HepG2 (cell line): Measurements from ENCODE around the gene CPT1B. TPM values are rescaled to one million over a fixed set of nuclear protein-coding genes. Genes with fewer than 3 reads are reported as not detected.
A peak's percentile ranks its signal among the peaks of the same experiment; 100 is the strongest.

Experiments used
- ARNTL ChIP-seq: sonication (generic); formaldehyde crosslinking; IDR thresholded peaks from 2 replicates; pipeline ENCODE4 v1.4.0; 2020; ENCODE audit warnings: mild to moderate bottlenecking, missing genetic modification reagents
- ELF4 ChIP-seq: sonication (generic); formaldehyde crosslinking; IDR thresholded peaks from 2 replicates; pipeline ENCODE4 v1.5.0; 2020; ENCODE audit warnings: missing genetic modification reagents, mild to moderate bottlenecking, moderate library complexity, borderline replicate concordance
- ERF ChIP-seq: IDR thresholded peaks from 2 replicates; pipeline ENCODE4 v1.6.1; 2018; ENCODE audit warnings: missing biosample characterization, missing genetic modification reagents
- GATAD2A ChIP-seq: IDR thresholded peaks from 2 replicates; pipeline ENCODE4 v1.6.1; 2016
- HOMEZ ChIP-seq: IDR thresholded peaks from 2 replicates; pipeline ENCODE4 v1.6.1; 2016; ENCODE audit warnings: low read depth
- KLF6 ChIP-seq: IDR thresholded peaks from 2 replicates; pipeline ENCODE4 v1.8.0; 2016; ENCODE audit warnings: missing biosample characterization, missing genetic modification reagents
- KLF9 ChIP-seq: IDR thresholded peaks from 2 replicates; pipeline ENCODE4 v1.6.1; 2016; ENCODE audit warnings: low read depth
- MED1 ChIP-seq: sonication (generic); formaldehyde crosslinking; IDR thresholded peaks from 2 replicates; pipeline ENCODE4 v1.4.0; 2020; ENCODE audit warnings: missing genetic modification reagents
- NR2F6 ChIP-seq, 2 experiments: IDR thresholded peaks; 2 replicates each; pipeline ENCODE4 v1.6.1; 2016; ENCODE audit warnings: antibody characterized with exemption in 1 of 2, mild to moderate bottlenecking in 1 of 2
- PRDM15 ChIP-seq: sonication (generic); formaldehyde crosslinking; IDR thresholded peaks from 2 replicates; pipeline ENCODE4 v1.4.0; 2020; ENCODE audit warnings: missing genetic modification reagents
- SOX6 ChIP-seq, 2 experiments: fragments of 450-650 bp in 1 of 2; sonication (generic) in 1 of 2; formaldehyde crosslinking in 1 of 2; IDR thresholded peaks; 2 replicates each; pipeline versions ENCODE4 v1.4.0 to v1.6.1; 2017 to 2020; ENCODE audit warnings: antibody characterized with exemption in 1 of 2, mild to moderate bottlenecking in 1 of 2, missing genetic modification reagents in 1 of 2
- TEAD3 ChIP-seq: optimal IDR thresholded peaks from 2 replicates; pipeline ENCODE3; 2016; ENCODE audit warnings: borderline replicate concordance
- YEATS2 ChIP-seq: sonication (generic); formaldehyde crosslinking; IDR thresholded peaks from 2 replicates; pipeline ENCODE4 v1.4.0; 2020; ENCODE audit warnings: missing genetic modification reagents, borderline replicate concordance
- ZBTB20 ChIP-seq: sonication (generic); formaldehyde crosslinking; IDR thresholded peaks from 2 replicates; pipeline ENCODE4 v1.8.1; 2023; ENCODE audit warnings: missing genetic modification reagents, low read depth, mild to moderate bottlenecking, borderline replicate concordance
- ZBTB33 ChIP-seq: sonication (generic); formaldehyde crosslinking; IDR thresholded peaks from 2 replicates; pipeline ENCODE4 v1.4.0; 2020; ENCODE audit warnings: missing genetic modification reagents
- ZFP36L1 ChIP-seq: sonication (generic); formaldehyde crosslinking; IDR thresholded peaks from 2 replicates; pipeline ENCODE4 v1.8.0; 2022; ENCODE audit warnings: mild to moderate bottlenecking, missing genetic modification reagents, moderate library complexity
- ZFX ChIP-seq: sonication (generic); formaldehyde crosslinking; IDR thresholded peaks from 2 replicates; pipeline ENCODE4 v1.4.0; 2020; ENCODE audit warnings: mild to moderate bottlenecking, low read depth, missing genetic modification reagents, moderate library complexity
- ZNF281 ChIP-seq: sonication (generic); formaldehyde crosslinking; IDR thresholded peaks from 2 replicates; pipeline ENCODE4 v1.4.0; 2020; ENCODE audit warnings: missing genetic modification reagents, borderline replicate concordance
- ZNF761 ChIP-seq: sonication (generic); formaldehyde crosslinking; conservative IDR thresholded peaks from 2 replicates; pipeline ENCODE4 v1.4.0; 2020; ENCODE audit warnings: mild to moderate bottlenecking, missing genetic modification reagents
- polyA plus RNA-seq, 8 experiments: library from polyadenylated mRNA; depleted of rRNA in 3 of 8; stranded (reverse) in 7 of 8; unstranded in 1 of 8; fragments of >200 nt; fragmentation: Illumina TruSeq in 4 of 8; extraction: Trizol in 4 of 8; gene quantifications; 2 replicates each; pipeline versions ENCODE4 v1.2.1 to v1.2.3, GENCODE V29; 2011 to 2016; ENCODE audit warnings: low read depth in 4 of 8, missing spikeins in 1 of 8, mixed read lengths in 1 of 8; ENCODE audit not compliant: insufficient read depth in 1 of 8
- total RNA-seq, 5 experiments: library from RNA; depleted of rRNA; stranded (reverse); fragments of >200 nt; fragmentation: Illumina TruSeq; extraction: Trizol; gene quantifications; 2 replicates each; pipeline ENCODE4 v1.2.3, GENCODE V29; 2016; ENCODE audit warnings: low read depth in 1 of 5

Gene CPT1B
- total and polyA plus RNA-seq, 2 of the 13 experiments (the other 11 are each of a cell fraction or from before 2014, with no cell fraction given): 9.2 to 19.5 TPM

GRCh38 chr22:50569041-50569459 is 9.2 kb downstream of the CPT1B start (continued):
- TF ChIP-seq ZNF281 (CRISPR knock-in tag) (peak; percentile 58; the same call in 1 of the 2 replicates), PRDM15 (CRISPR knock-in tag) (no peak), SOX6 (IDR thresholded peaks at IDR 0.05) (no peak), SOX6 (CRISPR knock-in tag; IDR thresholded peaks at IDR 0.05) (peak; percentile 51), ERF (CRISPR knock-in tag) (0 out of 2 replicates have a peak, but pooled peaks have one; percentile 30), HOMEZ (CRISPR knock-in tag) (0 out of 2 replicates have a peak, but pooled peaks have one; percentile 20), NR2F6 (IDR thresholded peaks at IDR 0.05) (no peak; the same call in 1 of the 2 replicates), NR2F6 (CRISPR knock-in tag; IDR thresholded peaks at IDR 0.05) (peak; percentile 73; the same call in 1 of the 2 replicates), ZBTB33 (CRISPR knock-in tag) (peak; percentile 84), KLF9 (CRISPR knock-in tag) (no peak), ZBTB20 (CRISPR knock-in tag) (peak; percentile 54; the same call in 1 of the 2 replicates), KLF6 (CRISPR knock-in tag) (0 out of 2 replicates have a peak, but pooled peaks have one; percentile 47), ZNF761 (CRISPR knock-in tag) (peak; percentile 80; the same call in 1 of the 2 replicates), ZFP36L1 (CRISPR knock-in tag) (no peak), TEAD3 (peak; percentile 52), GATAD2A (CRISPR knock-in tag) (peak; percentile 69), ZFX (CRISPR knock-in tag) (peak; percentile 77), ARNTL (CRISPR knock-in tag) (0 out of 2 replicates have a peak, but pooled peaks have one; percentile 12), MED1 (CRISPR knock-in tag) (peak; percentile 64; the same call in 1 of the 2 replicates), YEATS2 (CRISPR knock-in tag) (peak; percentile 34; the same call in 1 of the 2 replicates), ELF4 (no peak)
